ENCODE measurements around the gene ABHD12. TPM values are rescaled to one million over a fixed set of nuclear protein-coding genes. Genes with fewer than 3 reads are reported as not detected.
A peak's percentile ranks its signal among the peaks of the same experiment; 100 is the strongest.

Gene ABHD12
- total RNA-seq, 1 experiment from 2014 or later: 48.3 TPM

DNA sequence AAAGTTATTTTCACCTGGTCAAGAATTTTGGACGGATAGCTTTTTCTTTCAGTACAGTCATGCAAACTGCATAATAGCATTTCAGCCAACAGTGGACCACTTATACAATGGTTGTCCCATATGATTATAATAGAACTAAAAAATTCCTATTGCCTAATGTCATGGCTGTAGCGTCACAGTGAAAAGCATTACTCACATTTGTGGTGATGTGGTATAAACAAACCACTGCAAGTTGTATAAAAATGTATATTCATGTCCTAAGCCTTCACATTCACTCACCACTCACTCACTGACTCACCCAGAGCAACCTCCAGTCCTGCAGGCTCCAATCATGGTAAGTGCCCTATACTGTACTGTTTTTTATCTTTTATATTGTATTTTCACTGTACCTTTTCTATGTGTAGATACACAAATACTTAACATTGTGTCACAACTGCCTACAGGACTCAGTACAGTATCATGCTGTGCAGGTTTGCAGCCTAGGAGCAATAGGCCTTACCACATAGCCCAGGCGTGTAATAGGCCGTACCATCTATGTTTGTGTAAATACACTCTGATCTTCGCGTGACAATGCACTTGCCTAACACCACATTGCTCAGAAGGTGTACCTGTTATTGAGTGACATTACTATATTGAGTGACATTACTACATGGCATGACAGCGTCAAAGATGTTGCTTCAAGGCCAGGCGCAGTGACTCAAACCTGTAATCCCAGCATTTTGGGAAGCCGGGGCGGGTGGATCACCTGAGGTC lies 17.9 kb downstream of the ABHD12 start:
- DNase-seq (peak; percentile 95), ATAC-seq (peak; percentile 97)
- Histone ChIP-seq H3K27me3 (ENCODE audit: low read length) (no peaks in the 10 kb centered on the region), H3K4me2 (ENCODE audit: low read length) (peak overlapping the region; percentile 27), H3K9me3 (ENCODE audit: low read length) (peaks cover 14% of the 10 kb centered on the region), H3K27ac (ENCODE audit: low read length) (peak overlapping the region; percentile 85), H3K9me2 (replicated peaks; ENCODE audit: low read length) (no peaks in the 10 kb centered on the region), H3K4me3 (ENCODE audit: low read length) (no peak overlapping the region), H2AFZ (ENCODE audit: low read length) (no peak overlapping the region), H3K4me1 (ENCODE audit: insufficient read depth, low read length) (peaks cover 10% of the 10 kb centered on the region), H3K79me2 (ENCODE audit: low read length) (peaks cover 53% of the 10 kb centered on the region), H3K36me3 (ENCODE audit: low read depth, low read length) (peaks cover 9% of the 10 kb centered on the region; the same call in 1 of the 2 replicates), H3K9ac (ENCODE audit: low read length) (no peak overlapping the region), H4K20me1 (ENCODE audit: low read length) (no peaks in the 10 kb centered on the region), H3F3A (ENCODE audit: low read length, unreplicated experiment) (peaks cover 9% of the 10 kb centered on the region)
- intact Hi-C loops (cut with micrococcal nuclease): no loop called here
- POLR2A ChIA-PET (ENCODE audit: unreplicated experiment): no interaction called here
- no peak for TF ChIP-seq CTCF (conservative IDR thresholded peaks at IDR 0.05; ENCODE audit: low read depth, low read length)
- no peak for TF ChIP-seq EZH2phosphoT487 (IDR thresholded peaks at IDR 0.05; ENCODE audit: borderline replicate concordance, low read length)
- no peak for TF ChIP-seq EZH2 (IDR thresholded peaks at IDR 0.05; ENCODE audit: low read length, unreplicated experiment)
- no TSS peak for BruUV-seq (replicated peaks)
- CTCF ChIA-PET: interaction anchor here (0.6 kb wide), 1 partner anchor 194 kb away, joined by 5 read pairs; no protein-coding TSS in a partner anchor

DNA sequence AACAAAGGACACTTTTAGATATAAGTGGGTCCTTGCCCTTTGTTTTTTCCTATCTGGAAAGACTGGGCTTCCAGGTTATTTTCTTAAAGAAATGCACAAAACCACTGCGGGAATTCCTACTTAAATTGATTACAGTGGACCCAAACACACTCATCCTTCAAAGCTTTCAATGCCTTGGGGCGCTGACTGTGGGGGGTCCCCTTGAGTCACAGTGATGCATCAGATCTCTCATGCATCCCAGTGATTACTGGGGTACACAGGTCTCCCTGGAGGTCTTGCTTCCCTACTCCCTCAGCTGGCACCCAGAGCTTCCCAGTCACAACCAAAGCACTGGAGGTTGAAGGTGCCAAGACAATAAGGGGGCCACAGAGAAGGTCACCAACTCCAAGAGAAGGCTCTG lies 20.7 kb downstream of the ABHD12 start:
- CTCF ChIA-PET: no interaction called here
- no peak overlapping the region for H3K27ac ChIP-seq (ENCODE audit: low read length)
- H4K20me1 ChIP-seq (ENCODE audit: low read length): no peaks in the 10 kb centered on the region
- peaks cover 14% of the 10 kb centered on the region for H3K9me3 ChIP-seq (ENCODE audit: low read length)
- H3K36me3 ChIP-seq (ENCODE audit: low read depth, low read length): peaks cover 9% of the 10 kb centered on the region; the same call in 1 of the 2 replicates
- H3K4me1 ChIP-seq (ENCODE audit: insufficient read depth, low read length): peaks cover 18% of the 10 kb centered on the region
- intact Hi-C loops (cut with micrococcal nuclease): no loop called here
- peaks cover 36% of the 10 kb centered on the region for H3K79me2 ChIP-seq (ENCODE audit: low read length)
- H3K4me2 ChIP-seq (ENCODE audit: low read length): no peak overlapping the region
- no peak for ATAC-seq
- H3K9me2 ChIP-seq (replicated peaks; ENCODE audit: low read length): no peaks in the 10 kb centered on the region
- no TSS peak for BruUV-seq (replicated peaks)
- no peak for TF ChIP-seq EZH2phosphoT487 (IDR thresholded peaks at IDR 0.05; ENCODE audit: borderline replicate concordance, low read length)
- no peak for TF ChIP-seq EZH2 (IDR thresholded peaks at IDR 0.05; ENCODE audit: low read length, unreplicated experiment)
- no peak for TF ChIP-seq CTCF (conservative IDR thresholded peaks at IDR 0.05; ENCODE audit: low read depth, low read length)
- no peak overlapping the region for H2AFZ ChIP-seq (ENCODE audit: low read length)
- peaks cover 9% of the 10 kb centered on the region for H3F3A ChIP-seq (ENCODE audit: low read length, unreplicated experiment)
- POLR2A ChIA-PET (ENCODE audit: unreplicated experiment): no interaction called here
- no peak overlapping the region for H3K4me3 ChIP-seq (ENCODE audit: low read length)
- H3K27me3 ChIP-seq (ENCODE audit: low read length): no peaks in the 10 kb centered on the region
- no peak for DNase-seq
- no peak overlapping the region for H3K9ac ChIP-seq (ENCODE audit: low read length)

DNA sequence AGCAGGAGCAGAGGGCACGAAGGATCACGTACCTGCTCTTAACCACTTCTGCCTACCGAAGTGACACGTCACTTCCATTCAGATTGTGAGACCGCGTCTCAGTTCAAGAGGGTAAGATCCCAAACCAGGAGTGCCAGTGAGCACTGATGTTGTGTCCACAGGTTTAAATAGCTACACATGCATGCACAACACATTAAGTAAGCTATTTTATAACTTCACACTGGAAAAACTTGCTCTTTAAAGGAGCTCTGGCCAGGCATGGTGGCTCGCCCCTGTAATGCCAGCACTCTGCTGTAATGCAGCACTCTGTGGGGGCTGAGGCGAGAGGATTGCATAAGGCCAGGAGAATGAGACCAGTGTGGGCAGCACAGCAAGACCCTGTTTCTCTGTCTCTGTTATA lies 21.1 kb downstream of the ABHD12 start:
- ATAC-seq (no peak), DNase-seq (no peak)
- TF ChIP-seq EZH2phosphoT487 (IDR thresholded peaks at IDR 0.05; ENCODE audit: borderline replicate concordance, low read length) (no peak), CTCF (conservative IDR thresholded peaks at IDR 0.05; ENCODE audit: low read depth, low read length) (no peak), EZH2 (IDR thresholded peaks at IDR 0.05; ENCODE audit: low read length, unreplicated experiment) (no peak)
- Histone ChIP-seq H3K9me3 (ENCODE audit: low read length) (peaks cover 14% of the 10 kb centered on the region), H3K27me3 (ENCODE audit: low read length) (no peaks in the 10 kb centered on the region), H3K4me1 (ENCODE audit: insufficient read depth, low read length) (peaks cover 22% of the 10 kb centered on the region), H3K9ac (ENCODE audit: low read length) (no peak overlapping the region), H3K27ac (ENCODE audit: low read length) (no peak overlapping the region), H3K9me2 (replicated peaks; ENCODE audit: low read length) (no peaks in the 10 kb centered on the region), H3K36me3 (ENCODE audit: low read depth, low read length) (peaks cover 9% of the 10 kb centered on the region; the same call in 1 of the 2 replicates), H3K79me2 (ENCODE audit: low read length) (peaks cover 33% of the 10 kb centered on the region), H4K20me1 (ENCODE audit: low read length) (no peaks in the 10 kb centered on the region), H3K4me3 (ENCODE audit: low read length) (no peak overlapping the region), H2AFZ (ENCODE audit: low read length) (no peak overlapping the region), H3F3A (ENCODE audit: low read length, unreplicated experiment) (peaks cover 9% of the 10 kb centered on the region), H3K4me2 (ENCODE audit: low read length) (no peak overlapping the region)
- BruUV-seq (replicated peaks): no TSS peak
- POLR2A ChIA-PET (ENCODE audit: unreplicated experiment): no interaction called here
- intact Hi-C loops (cut with micrococcal nuclease): no loop called here
- CTCF ChIA-PET: no interaction called here

Measured in PC-3 (cell line).